IMR-90 (cell line): Measurements from ENCODE around the gene SIGLEC12. TPM values are rescaled to one million over a fixed set of nuclear protein-coding genes. Genes with fewer than 3 reads are reported as not detected.

Experiments
- ATAC-seq: fragments of 200-7000 bp; cut with Tn5 transposase; 2 replicates; pipeline ENCODE4 v1.9.1; 2020; ENCODE audit warnings: low read depth, mild to moderate bottlenecking, moderate library complexity
- BruUV-seq: library from RNA; stranded (reverse); fragments of 400-500 nt; replicated peaks from 2 replicates; lab custom pipeline; 2021; lab: Mats Ljungman, UMichigan
- CTCF ChIA-PET: fragments of 300-600 bp; formaldehyde crosslinking; extraction: SDS; loops from one replicate; lab custom pipeline; 2021; ENCODE audit warnings: antibody characterized with exemption; lab: Yijun Ruan, JAX
- POLR2A ChIA-PET: fragments of 300-600 bp; sonication (Branson Sonifier 250); formaldehyde crosslinking; loops from one replicate; lab custom pipeline; 2022; ENCODE audit warnings: antibody characterized with exemption; ENCODE audit not compliant: unreplicated experiment; lab: Charles Lee
- DNase-seq: peaks from one replicate; pipeline ENCODE4 v3.0.0; 2013
- H2AFZ ChIP-seq: replicated peaks from 2 replicates; pipeline ENCODE3; 2013; ENCODE audit warnings: low read length, mild to moderate bottlenecking; ENCODE audit not compliant: poor library complexity
- H2AK5ac ChIP-seq: 2 replicates; pipeline ENCODE4 v1.6.1; 2013; ENCODE audit warnings: low read depth, low read length, inconsistent platforms
- H2AK9ac ChIP-seq: replicated peaks from 2 replicates; pipeline ENCODE3; 2013; ENCODE audit warnings: mild to moderate bottlenecking, low read depth, low read length, moderate library complexity; ENCODE audit not compliant: poor library complexity
- H2BK120ac ChIP-seq: 2 replicates; pipeline ENCODE4 v1.6.1; 2013; ENCODE audit warnings: low read depth, low read length, inconsistent platforms
- H2BK15ac ChIP-seq: 3 replicates; pipeline ENCODE4 v1.6.1; 2013; ENCODE audit warnings: low read depth, low read length, inconsistent platforms
- H2BK20ac ChIP-seq: 2 replicates; pipeline ENCODE4 v1.6.1; 2013; ENCODE audit warnings: low read depth, mild to moderate bottlenecking, inconsistent platforms, low read length, moderate library complexity
- H2BK5ac ChIP-seq: 2 replicates; pipeline ENCODE4 v1.6.1; 2013; ENCODE audit warnings: mild to moderate bottlenecking, low read depth, low read length, inconsistent platforms; ENCODE audit not compliant: poor library complexity, severe bottlenecking
- H3K14ac ChIP-seq: replicated peaks from 2 replicates; pipeline ENCODE4 v1.6.1; 2013; ENCODE audit warnings: low read depth, low read length, inconsistent platforms
- H3K18ac ChIP-seq: 2 replicates; pipeline ENCODE4 v1.6.1; 2013; ENCODE audit warnings: low read depth, low read length, control low read depth
- H3K23ac ChIP-seq: 2 replicates; pipeline ENCODE4 v1.6.1; 2013; ENCODE audit warnings: low read depth, low read length, inconsistent platforms
- H3K27ac ChIP-seq: 2 replicates; pipeline ENCODE4 v1.5.1; 2013; ENCODE audit warnings: mild to moderate bottlenecking, control low read depth, low read length; ENCODE audit not compliant: insufficient read depth
- H3K27me3 ChIP-seq: 2 replicates; pipeline ENCODE4 v1.6.1; 2013; ENCODE audit warnings: low read length; ENCODE audit not compliant: control insufficient read depth, insufficient read depth
- H3K36me3 ChIP-seq: 2 replicates; pipeline ENCODE4 v1.6.1; 2013; ENCODE audit warnings: low read length, mixed read lengths; ENCODE audit not compliant: control insufficient read depth, insufficient read depth
- H3K4ac ChIP-seq: 2 replicates; pipeline ENCODE4 v1.6.1; 2013; ENCODE audit warnings: low read depth, low read length, inconsistent platforms
- H3K4me1 ChIP-seq: 2 replicates; pipeline ENCODE4 v1.6.1; 2013; ENCODE audit warnings: low read length, mixed read lengths; ENCODE audit not compliant: control insufficient read depth, insufficient read depth
- H3K4me2 ChIP-seq: 2 replicates; pipeline ENCODE4 v1.6.1; 2013; ENCODE audit warnings: low read depth, mild to moderate bottlenecking, control low read depth, low read length, moderate library complexity
- H3K4me3 ChIP-seq: 2 replicates; pipeline ENCODE4 v1.5.1; 2013; ENCODE audit warnings: low read depth, mild to moderate bottlenecking, control low read depth, low read length, moderate library complexity; ENCODE audit not compliant: insufficient read depth
- H3K56ac ChIP-seq: 2 replicates; pipeline ENCODE4 v1.6.1; 2013; ENCODE audit warnings: low read length, inconsistent platforms; ENCODE audit not compliant: insufficient read depth; ENCODE audit errors: extremely low read depth
- H3K79me1 ChIP-seq, 2 experiments: 2 replicates each; pipeline ENCODE4 v1.6.1; 2013; ENCODE audit warnings: low read length in 2 of 2, inconsistent platforms in 1 of 2, low read depth in 1 of 2
- H3K9ac ChIP-seq: 2 replicates; pipeline ENCODE4 v1.6.1; 2013; ENCODE audit warnings: low read depth, low read length, control low read depth
- H3K9me1 ChIP-seq: 2 replicates; pipeline ENCODE4 v1.6.1; 2013; ENCODE audit warnings: low read length, inconsistent platforms; ENCODE audit not compliant: insufficient read depth
- H3K9me3 ChIP-seq: 2 replicates; pipeline ENCODE4 v1.6.1; 2013; ENCODE audit warnings: low read length; ENCODE audit not compliant: control insufficient read depth, insufficient read depth
- H4K20me1 ChIP-seq: 2 replicates; pipeline ENCODE4 v1.6.1; 2013; ENCODE audit warnings: low read length, inconsistent platforms; ENCODE audit not compliant: insufficient read depth
- H4K5ac ChIP-seq: 2 replicates; pipeline ENCODE4 v1.6.1; 2013; ENCODE audit warnings: mild to moderate bottlenecking, low read depth, low read length, control low read depth
- H4K8ac ChIP-seq, 2 experiments: 2 replicates each; pipeline ENCODE4 v1.6.1; 2013; ENCODE audit warnings: low read depth in 2 of 2, low read length in 2 of 2, control low read depth in 1 of 2, inconsistent platforms in 1 of 2
- H4K91ac ChIP-seq: 2 replicates; pipeline ENCODE4 v1.6.1; 2013; ENCODE audit warnings: low read depth, low read length, inconsistent platforms; ENCODE audit not compliant: insufficient read depth
- CHD1 ChIP-seq: IDR thresholded peaks from 2 replicates; pipeline ENCODE4 v1.6.1; 2012; ENCODE audit warnings: low read depth, low read length, improper control_type of control experiment
- ELK1 ChIP-seq: fragments of 150-350 bp; IDR thresholded peaks from 2 replicates; pipeline ENCODE4 v1.6.1; 2016; ENCODE audit warnings: low read depth, mild to moderate bottlenecking, low read length, moderate library complexity, borderline replicate concordance
- MAFK ChIP-seq: IDR thresholded peaks from 2 replicates; pipeline ENCODE4 v1.6.1; 2012; ENCODE audit warnings: low read depth, low read length, improper control_type of control experiment
- MXI1 ChIP-seq: IDR thresholded peaks from 2 replicates; pipeline ENCODE4 v1.6.1; 2012; ENCODE audit warnings: low read depth, mild to moderate bottlenecking, low read length, moderate library complexity, borderline replicate concordance
- POLR2A ChIP-seq: IDR thresholded peaks from 2 replicates; pipeline ENCODE4 v1.6.1; 2012; ENCODE audit warnings: mild to moderate bottlenecking, low read depth, low read length
- USF2 ChIP-seq: fragments of 150-350 bp; IDR thresholded peaks from 2 replicates; pipeline ENCODE4 v1.6.1; 2017; ENCODE audit warnings: mild to moderate bottlenecking, antibody characterized with exemption, low read length, low read depth
- WGBS, 2 experiments: methylation state at CpG; one replicate each; pipeline versions ENCODE4 v1.1.5 to v1.1.7; 2013; ENCODE audit warnings: missing lambda C conversion rate in 2 of 2; ENCODE audit not compliant: insufficient read length in 1 of 2; ENCODE audit errors: extremely low coverage in 2 of 2; 5-methylcytosine and 5-hydroxymethylcytosine counted together
- dilution Hi-C: fragments of 300-500 bp; cut with HindIII; formaldehyde crosslinking; loops from one replicate; pipeline ENCODE4 v1.14.3; 2018; ENCODE audit warnings: low sequenced_read_pairs; ENCODE audit not compliant: unreplicated experiment
- in situ Hi-C: fragments of 300-500 bp; cut with MboI; formaldehyde crosslinking; loops from 3 replicates; pipeline ENCODE4 v1.14.3; 2019; ENCODE audit warnings: low sequenced_read_pairs, inconsistent platforms, mixed read lengths
- intact Hi-C: fragments of 100-400 bp; cut with micrococcal nuclease; formaldehyde crosslinking; loops from 2 replicates; pipeline ENCODE4 v1.10.0; 2022
- polyA plus RNA-seq, 3 experiments: library from polyadenylated mRNA; depleted of rRNA; stranded (reverse); fragments of >200 nt; gene quantifications; 2 replicates each; pipeline ENCODE4 v1.2.3, GENCODE V29; 2012; ENCODE audit warnings: low replicate concordance in 1 of 3
- total RNA-seq: library from RNA; depleted of rRNA; stranded (reverse); fragments of >200 nt; gene quantifications from 2 replicates; pipeline ENCODE4 v1.2.3, GENCODE V29; 2012

The SIGLEC12 gene
- total and polyA plus RNA-seq, 2 of the 4 experiments (the other 2 are of a cell fraction) = not detected

DNA sequence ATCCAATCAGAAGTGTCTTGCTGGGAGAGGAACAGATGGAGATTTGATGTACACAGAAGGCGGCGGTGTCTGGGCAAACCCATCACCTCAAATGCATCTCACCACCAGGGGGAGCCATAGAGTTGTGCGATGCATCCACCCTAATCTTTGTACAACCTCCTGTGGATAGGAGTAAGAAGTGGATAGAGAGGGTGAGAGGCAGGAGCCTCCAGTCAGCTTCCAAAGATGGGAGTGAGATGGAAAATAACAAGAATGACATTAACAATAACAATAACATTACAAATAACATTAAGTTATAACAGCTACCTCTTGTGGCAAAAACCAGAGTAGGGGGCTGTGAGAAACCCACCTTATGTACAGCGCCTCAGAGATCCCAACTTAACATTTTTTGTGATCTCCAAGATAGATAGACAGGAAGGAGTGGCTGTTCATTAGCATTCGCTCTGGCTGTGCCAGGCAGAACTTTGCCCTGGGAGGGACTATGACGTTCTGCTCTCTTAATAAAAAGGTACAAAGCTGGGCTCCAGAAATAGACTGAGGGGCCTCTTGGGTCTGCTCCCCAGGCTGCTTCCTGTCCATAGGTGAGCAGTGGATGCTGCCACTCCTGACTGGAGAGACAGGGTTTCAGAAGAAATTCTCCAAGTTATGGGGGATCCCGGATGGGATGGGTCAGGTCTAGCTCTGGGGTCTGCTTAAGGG is 28.4 kb downstream of the SIGLEC12 start (continued):
- no peak for TF ChIP-seq MXI1

DNA sequence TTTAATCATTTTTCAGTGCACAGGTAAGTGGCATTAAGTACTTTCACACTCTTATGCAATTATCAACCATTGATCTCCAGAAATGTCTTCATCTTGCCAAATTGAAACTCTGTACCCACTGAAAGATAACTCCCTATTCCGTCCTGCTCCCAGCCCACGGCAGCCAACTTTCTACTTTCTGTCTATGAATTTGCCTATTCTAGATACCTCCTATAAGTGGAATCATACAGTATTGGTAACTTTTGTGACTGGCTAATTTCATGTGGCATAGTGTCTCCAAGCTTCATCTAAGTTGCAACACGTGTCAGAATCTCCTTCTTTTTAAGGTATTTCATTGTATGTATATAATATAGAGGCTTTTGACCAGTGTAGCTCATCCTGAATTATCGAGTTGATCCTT is 29.0 kb downstream of the SIGLEC12 start:
- H3K14ac ChIP-seq = no peak overlapping the region
- intact Hi-C loops = loop anchor here (1.0 kb wide), 4 partner anchors 134 to 305 kb away; no protein-coding TSS in a partner anchor
- H2AK9ac ChIP-seq = no peak overlapping the region
- H2BK5ac ChIP-seq = no peak overlapping the region
- H3K18ac ChIP-seq = no peak overlapping the region
- ATAC-seq = no peak
- H3K79me1 ChIP-seq = no peaks in the 10 kb centered on the region
- POLR2A ChIA-PET = no interaction called here
- H4K91ac ChIP-seq = no peak overlapping the region
- H3K36me3 ChIP-seq = no peaks in the 10 kb centered on the region
- H3K4me2 ChIP-seq = no peak overlapping the region
- no peak overlapping the region for H2AK5ac ChIP-seq
- dilution Hi-C loops = no loop called here
- H3K9me1 ChIP-seq = no peaks in the 10 kb centered on the region
- no peak overlapping the region for H2BK20ac ChIP-seq
- no TSS peak for BruUV-seq
- in situ Hi-C loops = loop anchor here (5.0 kb wide), 1 partner anchor 185 kb away; no protein-coding TSS in a partner anchor
- H3K9me3 ChIP-seq = no peaks in the 10 kb centered on the region
- no peak overlapping the region for H3K4ac ChIP-seq
- H4K8ac ChIP-seq = no peak overlapping the region
- H4K20me1 ChIP-seq = no peaks in the 10 kb centered on the region
- no peak overlapping the region for H2BK15ac ChIP-seq
- no peak overlapping the region for H2BK120ac ChIP-seq
- H3K23ac ChIP-seq = no peak overlapping the region
- H3K56ac ChIP-seq = no peak overlapping the region
- no peak overlapping the region for H3K4me3 ChIP-seq
- no peaks in the 10 kb centered on the region for H3K27me3 ChIP-seq
- no peak overlapping the region for H3K27ac ChIP-seq
- H3K4me1 ChIP-seq = no peaks in the 10 kb centered on the region
- no peak for DNase-seq
- H3K9ac ChIP-seq = no peak overlapping the region
- CTCF ChIA-PET = interaction anchor here (1.3 to 3.4 kb wide), 3 partner anchors 9 to 305 kb away, joined by 5 to 27 read pairs (median 6); no protein-coding TSS in a partner anchor
- no peak overlapping the region for H4K5ac ChIP-seq
- H2AFZ ChIP-seq = no peak overlapping the region
- no peak for TF ChIP-seq ELK1
- TF ChIP-seq USF2 = no peak
- TF ChIP-seq CHD1 = no peak
- TF ChIP-seq POLR2A = no peak
- no peak for TF ChIP-seq MAFK
- no peak for TF ChIP-seq MXI1
- no CpG with 5 or more reads among the region's 4 CpGs for WGBS, 2 experiments
